Keratinocyte (primary cell): ENCODE results near the gene PEX3. TPM values are rescaled to one million over a fixed set of nuclear protein-coding genes. Genes with fewer than 3 reads are reported as not detected.

Experiments used
- DNase-seq: peaks from one replicate; pipeline ENCODE4 v3.0.0-alpha.2; 2011; ENCODE audit warnings: low read depth, missing footprints, low spot score
- FAIRE-seq: peaks from 2 replicates; lab custom pipeline; 2011; peaks lifted over from hg19 to GRCh38; lab: Jason Lieb, UNC
- H2AFZ ChIP-seq: 2 replicates; pipeline ENCODE4 v1.6.0; 2012; ENCODE audit warnings: low read length, control low read depth, inconsistent platforms; ENCODE audit not compliant: control insufficient read depth
- H3K27ac ChIP-seq: 2 replicates; pipeline ENCODE4 v1.5.1; 2011; ENCODE audit warnings: low read length; ENCODE audit not compliant: control insufficient read depth, insufficient read depth
- H3K27me3 ChIP-seq: 3 replicates; pipeline ENCODE4 v1.6.0; 2011; ENCODE audit warnings: low read length; ENCODE audit not compliant: control insufficient read depth, insufficient read depth; ENCODE audit errors: extremely low read depth
- H3K36me3 ChIP-seq, 2 experiments: 2 replicates in 1 of 2; 3 replicates in 1 of 2; pipeline ENCODE4 v1.5.1; 2011; ENCODE audit warnings: low read length in 2 of 2, mild to moderate bottlenecking in 1 of 2; ENCODE audit not compliant: control insufficient read depth in 2 of 2, insufficient read depth in 2 of 2; ENCODE audit errors: extremely low read depth in 1 of 2
- H3K4me1 ChIP-seq: 3 replicates; pipeline ENCODE4 v1.5.1; 2011; ENCODE audit warnings: low read length; ENCODE audit not compliant: control insufficient read depth, insufficient read depth; ENCODE audit errors: extremely low read depth
- H3K4me2 ChIP-seq: 3 replicates; pipeline ENCODE4 v1.6.0; 2011; ENCODE audit warnings: low read depth, low read length; ENCODE audit not compliant: control insufficient read depth, insufficient read depth; ENCODE audit errors: extremely low read depth
- H3K4me3 ChIP-seq, 3 experiments: fragments of 200-600 bp in 1 of 3; sonication (generic) in 1 of 3; 2 replicates in 2 of 3; 3 replicates in 1 of 3; pipeline ENCODE4 v1.5.1; 2011 to 2016; ENCODE audit warnings: low read length in 3 of 3, mild to moderate bottlenecking in 3 of 3, control low read depth in 2 of 3, inconsistent platforms in 1 of 3, low read depth in 1 of 3, mixed read lengths in 1 of 3, mixed run types in 1 of 3, moderate library complexity in 1 of 3; ENCODE audit not compliant: control insufficient read depth in 2 of 3, insufficient read depth in 2 of 3; ENCODE audit errors: extremely low read depth in 1 of 3
- H3K79me2 ChIP-seq: 2 replicates; pipeline ENCODE4 v1.6.0; 2012; ENCODE audit warnings: low read length; ENCODE audit not compliant: control insufficient read depth, insufficient read depth
- H3K9ac ChIP-seq: 3 replicates; pipeline ENCODE4 v1.6.0; 2011; ENCODE audit warnings: low read length; ENCODE audit not compliant: control insufficient read depth, insufficient read depth; ENCODE audit errors: extremely low read depth
- H3K9me1 ChIP-seq: 3 replicates; pipeline ENCODE4 v1.6.0; 2011; ENCODE audit warnings: low read length; ENCODE audit not compliant: control insufficient read depth, insufficient read depth; ENCODE audit errors: extremely low read depth
- H3K9me3 ChIP-seq: 2 replicates; pipeline ENCODE4 v1.5.1; 2012; ENCODE audit warnings: low read depth, low read length; ENCODE audit not compliant: control insufficient read depth
- H4K20me1 ChIP-seq: 3 replicates; pipeline ENCODE4 v1.6.0; 2011; ENCODE audit warnings: low read length; ENCODE audit not compliant: control insufficient read depth, insufficient read depth; ENCODE audit errors: extremely low read depth
- CTCF ChIP-seq, 3 experiments: IDR thresholded peaks in 1 of 3; conservative IDR thresholded peaks in 1 of 3; optimal IDR thresholded peaks in 1 of 3; 2 replicates in 2 of 3; 3 replicates in 1 of 3; pipeline versions ENCODE3 to v1.5.1; 2011; ENCODE audit warnings: low read length in 3 of 3, mild to moderate bottlenecking in 3 of 3, moderate library complexity in 2 of 3, control low read depth in 1 of 3, inconsistent platforms in 1 of 3; ENCODE audit not compliant: insufficient read depth in 2 of 3; ENCODE audit errors: extremely low read depth in 1 of 3
- EZH2 ChIP-seq: IDR thresholded peaks from one replicate; pipeline ENCODE4 v1.6.1; 2012; ENCODE audit warnings: inconsistent platforms, mild to moderate bottlenecking, low read length, moderate library complexity
- dilution Hi-C: fragments of 300-500 bp; cut with MboI; formaldehyde crosslinking; loops from one replicate; pipeline ENCODE4 v1.7.0; 2020; ENCODE audit warnings: low sequenced_read_pairs; ENCODE audit not compliant: extremely low pct_ligation_motif_present
- polyA plus RNA-seq, 5 experiments: library from polyadenylated mRNA; depleted of rRNA in 3 of 5; stranded (reverse) in 3 of 5; stranded (forward) in 1 of 5; unstranded in 1 of 5; fragments of >200 nt; gene quantifications; 1 replicate in 1 of 5; 2 replicates in 3 of 5; 3 replicates in 1 of 5; pipeline versions ENCODE4 v1.2.1 to v1.2.3, GENCODE V29; 2011 to 2012; ENCODE audit warnings: missing spikeins in 2 of 5, low read depth in 1 of 5, low replicate concordance in 1 of 5

PEX3 gene
- polyA plus RNA-seq, 1 donor (not counting 4 experiments of a cell fraction or from before 2014, with no cell fraction given), result 68.1 TPM

- H3K4me3 ChIP-seq, result no peak overlapping the region
- no peak overlapping the region for H3K4me2 ChIP-seq
- H3K4me1 ChIP-seq, result no peaks in the 10 kb centered on the region
- dilution Hi-C loops, result no loop called here
- FAIRE-seq (no peak), DNase-seq (no peak)
- H3K9ac ChIP-seq, result no peak overlapping the region
- TF ChIP-seq EZH2, result no peak
- TF ChIP-seq CTCF (optimal IDR thresholded peaks at IDR 0.05 in 1 of 3, IDR thresholded peaks at IDR 0.05 in 1 of 3, conservative IDR thresholded peaks at IDR 0.05 in 1 of 3; ENCODE audit: extremely low read depth in 1 of 3, insufficient read depth in 2 of 3, low read length in 3 of 3), result no peak
- H3K79me2 ChIP-seq, result no peaks in the 10 kb centered on the region
- no peaks in the 10 kb centered on the region for H3K36me3 ChIP-seq
- H3K9me1 ChIP-seq, result no peaks in the 10 kb centered on the region
- no peak overlapping the region for H3K27ac ChIP-seq
- H3K27me3 ChIP-seq, result peaks cover 9% of the 10 kb centered on the region
- H3K9me3 ChIP-seq, result no peaks in the 10 kb centered on the region
- no peak overlapping the region for H2AFZ ChIP-seq
- H4K20me1 ChIP-seq, result no peaks in the 10 kb centered on the region
Observed at GRCh38 chr6:143535189-143535614, 84.6 kb downstream of the PEX3 start.

GRCh38 chr6:143536461-143536865 lies 85.9 kb downstream of the PEX3 start:
- H3K9me1 ChIP-seq, result no peaks in the 10 kb centered on the region
- H3K79me2 ChIP-seq, result no peaks in the 10 kb centered on the region
- H4K20me1 ChIP-seq, result no peaks in the 10 kb centered on the region
- no peak for TF ChIP-seq EZH2
- TF ChIP-seq CTCF (optimal IDR thresholded peaks at IDR 0.05 in 1 of 3, IDR thresholded peaks at IDR 0.05 in 1 of 3, conservative IDR thresholded peaks at IDR 0.05 in 1 of 3; ENCODE audit: extremely low read depth in 1 of 3, insufficient read depth in 2 of 3, low read length in 3 of 3), result no peak
- no peaks in the 10 kb centered on the region for H3K36me3 ChIP-seq
- H3K27me3 ChIP-seq, result peaks cover 9% of the 10 kb centered on the region
- dilution Hi-C loops, result no loop called here
- no peaks in the 10 kb centered on the region for H3K9me3 ChIP-seq
- H3K4me1 ChIP-seq, result no peaks in the 10 kb centered on the region
- peak overlapping the region; percentile 47 for H3K4me2 ChIP-seq
- peak overlapping the region; percentile 31 for H2AFZ ChIP-seq
- FAIRE-seq, result no peak
- H3K9ac ChIP-seq, result peak overlapping the region; percentile 26
- DNase-seq, result no peak
- H3K4me3 ChIP-seq, result peak overlapping the region; percentile 35 to 51 (median 41)
- no peak overlapping the region for H3K27ac ChIP-seq
